NCI-H82 treated with DMSO at 0.1 percent for 48 hours (cell line): ENCODE measurements around the gene EIF2D.

ENCODE experiments used
- DNase-seq: peaks from one replicate; lab custom pipeline; 2025; ENCODE audit not compliant: unreplicated experiment; lab: John Stamatoyannopoulos, UW

Gene EIF2D

DNA sequence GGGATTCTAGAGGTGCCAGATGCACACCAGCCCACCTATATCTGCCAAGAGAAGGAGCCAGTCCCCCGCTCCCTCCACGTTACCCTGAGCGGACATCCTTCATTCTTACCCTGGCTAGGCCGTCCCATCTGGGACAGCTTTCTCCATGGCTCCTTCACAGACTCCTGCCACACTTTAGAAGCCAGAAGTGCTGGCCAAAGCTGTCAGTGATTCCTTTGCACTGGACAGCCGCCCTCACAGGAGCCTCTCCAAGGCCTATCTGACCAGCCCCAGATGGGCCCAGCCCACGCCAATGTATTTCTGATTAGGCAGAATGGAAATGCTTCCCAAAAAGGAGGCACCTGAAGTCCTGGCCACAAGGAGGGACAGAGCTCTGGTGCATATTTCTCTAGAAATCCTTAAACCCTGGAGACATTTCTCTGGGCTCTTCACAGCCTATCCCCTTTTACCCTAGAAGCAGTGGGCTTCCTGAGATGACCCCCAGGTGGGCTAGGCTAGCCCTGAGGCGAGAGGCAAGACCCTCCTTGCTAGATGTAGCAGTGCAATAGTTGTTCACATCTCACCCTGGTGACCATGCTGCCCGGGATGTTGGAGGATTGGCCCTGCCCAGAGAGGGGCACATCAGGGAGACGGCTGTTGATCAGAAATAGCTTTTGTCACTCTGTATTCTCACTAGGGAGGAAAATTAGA lies 60.8 kb downstream of the EIF2D start:
- no peak for DNase-seq

DNA sequence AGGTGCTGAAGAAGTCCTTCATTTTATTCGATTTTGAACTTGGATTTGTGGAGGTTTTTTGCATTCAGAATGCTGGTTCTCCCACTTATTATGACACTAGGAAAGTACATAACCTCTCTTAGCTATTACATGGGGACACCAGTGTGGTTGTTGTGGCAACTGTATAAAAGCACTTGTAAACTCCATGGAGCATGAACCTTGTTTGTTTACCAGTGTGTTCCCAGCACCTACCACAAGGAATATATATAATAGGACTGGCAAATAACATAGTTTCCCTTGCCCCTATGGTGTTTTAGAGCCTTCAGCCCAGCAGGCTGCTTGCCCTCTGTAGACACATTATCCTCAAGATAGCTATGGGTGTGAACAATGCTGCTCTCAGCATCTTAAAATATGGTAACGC lies 61.8 kb downstream of the EIF2D start:
- DNase-seq: no peak

DNA sequence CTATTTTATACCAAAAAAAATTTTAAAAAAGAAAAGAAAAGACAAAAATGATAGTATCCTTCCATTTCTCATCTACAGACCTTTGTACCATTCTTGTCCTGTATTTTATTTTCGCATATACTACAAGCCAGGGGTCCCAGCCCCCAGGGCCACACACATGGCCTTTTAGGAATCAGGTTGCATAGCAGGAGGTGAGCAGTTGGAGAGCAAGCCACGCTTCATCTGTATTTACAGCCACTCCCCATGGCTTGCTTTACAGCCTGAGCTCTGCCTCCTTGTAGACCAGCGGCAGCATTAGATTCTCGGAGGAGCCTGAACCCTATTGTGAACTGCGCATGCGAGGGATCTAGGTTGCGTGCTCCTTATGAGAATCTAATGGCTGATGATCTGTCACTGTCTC lies 65.2 kb downstream of the EIF2D start:
- DNase-seq: no peak

DNA sequence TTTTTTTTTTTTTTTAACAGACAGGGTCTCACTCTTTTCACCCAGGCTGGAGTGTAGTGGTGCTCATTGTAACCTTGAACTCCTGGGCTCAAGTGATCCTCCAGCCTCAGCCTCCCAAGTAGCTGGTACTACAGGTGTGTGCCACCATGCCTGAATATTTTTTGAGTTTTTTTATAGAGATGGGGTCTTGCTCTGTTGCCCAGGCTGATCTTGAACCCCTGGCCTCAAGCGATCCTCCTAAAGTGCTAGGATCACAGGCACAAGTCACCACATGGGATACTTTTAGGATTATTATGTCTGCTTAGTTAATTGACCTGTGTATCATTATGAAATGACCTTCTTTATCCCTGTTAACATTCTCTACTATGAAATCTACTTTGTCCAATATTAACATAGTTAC lies 66.9 kb downstream of the EIF2D start:
- DNase-seq: no peak

DNA sequence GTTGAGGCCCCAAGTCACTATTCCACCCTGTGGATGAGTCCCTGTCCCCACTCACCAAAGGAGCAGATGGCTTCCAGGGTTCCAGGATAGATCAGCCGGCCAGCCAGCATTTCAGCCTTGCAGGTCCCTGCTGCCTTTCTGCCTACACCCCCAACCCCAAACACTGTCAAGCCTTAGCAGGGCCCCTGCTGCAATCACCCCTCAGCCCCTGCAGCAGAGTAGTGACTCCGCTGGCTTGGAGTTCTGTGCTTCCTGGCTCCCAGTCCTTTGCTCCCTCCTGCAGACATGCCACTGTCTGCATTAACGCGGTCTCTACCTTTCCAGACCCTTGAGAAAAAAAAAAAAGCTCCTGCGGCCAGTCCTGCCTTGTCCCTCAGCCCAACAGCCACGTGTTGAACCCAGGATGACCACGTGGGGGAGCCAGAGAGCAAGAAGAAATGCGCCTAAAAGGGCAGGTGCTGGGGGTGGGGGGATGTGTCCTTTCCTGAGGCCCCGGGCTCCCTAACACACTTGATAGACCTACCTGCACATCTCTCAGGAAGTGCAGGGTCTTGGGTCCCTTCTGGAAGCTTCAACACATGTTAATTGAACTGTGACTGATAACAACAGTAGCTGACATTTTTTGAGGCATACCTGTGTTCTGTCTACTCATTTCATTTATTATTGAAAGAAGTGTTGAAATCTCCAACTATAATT lies 67.6 kb downstream of the EIF2D start:
- DNase-seq: peak; percentile 34
